Hepatocyte (in vitro differentiated cells): ENCODE data around the gene KRTAP10-1. TPM values are rescaled to one million over a fixed set of nuclear protein-coding genes. Genes with fewer than 3 reads are reported as not detected.

Experiments used
- DNase-seq: peaks from one replicate; pipeline ENCODE4 v3.0.0-alpha.2; 2016; ENCODE audit warnings: low spot score
- H2AFZ ChIP-seq: fragments of 200-600 bp; sonication (generic); 2 replicates; pipeline ENCODE4 v1.6.0; 2016; ENCODE audit warnings: antibody characterized with exemption, mild to moderate bottlenecking
- H3K27ac ChIP-seq: fragments of 200-600 bp; sonication (generic); 2 replicates; pipeline ENCODE4 v1.5.1; 2016; ENCODE audit warnings: mild to moderate bottlenecking
- H3K27me3 ChIP-seq: fragments of 200-600 bp; sonication (generic); 2 replicates; pipeline ENCODE4 v1.6.1; 2016
- H3K36me3 ChIP-seq: fragments of 200-600 bp; sonication (generic); replicated peaks from 2 replicates; pipeline ENCODE4 v1.5.1; 2016; ENCODE audit warnings: low read depth; ENCODE audit not compliant: insufficient read depth
- H3K4me1 ChIP-seq: fragments of 200-600 bp; sonication (generic); 2 replicates; pipeline ENCODE4 v1.5.1; 2016; ENCODE audit warnings: mild to moderate bottlenecking, moderate library complexity; ENCODE audit not compliant: insufficient read depth
- H3K4me2 ChIP-seq: fragments of 200-600 bp; sonication (generic); 2 replicates; pipeline ENCODE4 v1.6.0; 2016
- H3K4me3 ChIP-seq: fragments of 200-600 bp; sonication (generic); 2 replicates; pipeline ENCODE4 v1.5.1; 2016; ENCODE audit warnings: mild to moderate bottlenecking
- H3K79me2 ChIP-seq: fragments of 200-600 bp; sonication (generic); 2 replicates; pipeline ENCODE4 v1.6.0; 2017; ENCODE audit warnings: mild to moderate bottlenecking
- H3K9me2 ChIP-seq: fragments of 200-600 bp; sonication (generic); replicated peaks from 2 replicates; pipeline ENCODE4 v1.6.0; 2017; ENCODE audit warnings: mild to moderate bottlenecking; ENCODE audit not compliant: insufficient read depth
- H3K9me3 ChIP-seq: fragments of 200-600 bp; sonication (generic); 2 replicates; pipeline ENCODE4 v1.5.1; 2016; ENCODE audit warnings: low read depth, mild to moderate bottlenecking
- H4K20me1 ChIP-seq: fragments of 200-600 bp; sonication (generic); 2 replicates; pipeline ENCODE4 v1.6.0; 2016; ENCODE audit warnings: mild to moderate bottlenecking; ENCODE audit not compliant: insufficient read depth, poor library complexity, severe bottlenecking
- EZH2 ChIP-seq: fragments of 200-600 bp; sonication (generic); IDR thresholded peaks from 2 replicates; pipeline ENCODE4 v1.6.1; 2016; ENCODE audit warnings: antibody characterized with exemption, mild to moderate bottlenecking, borderline replicate concordance
- EZH2phosphoT487 ChIP-seq: fragments of 200-600 bp; sonication (generic); IDR thresholded peaks from one replicate; pipeline ENCODE4 v1.6.1; 2018; ENCODE audit warnings: antibody characterized with exemption, mild to moderate bottlenecking, low read depth, moderate library complexity; ENCODE audit not compliant: unreplicated experiment, severe bottlenecking
- WGBS: methylation state at CpG from one replicate; pipeline ENCODE4 v1.1.6; 2016; ENCODE audit warnings: low lambda C conversion rate; ENCODE audit errors: missing lambda C conversion rate; 5-methylcytosine and 5-hydroxymethylcytosine counted together
- polyA plus RNA-seq: library from polyadenylated mRNA; unstranded; fragments of >200 nt; fragmentation: Nextera tagmentation; extraction: Ambion mirVana; gene quantifications from 2 replicates; pipeline ENCODE4 v1.2.1, GENCODE V29; 2016
- total RNA-seq: library from RNA; depleted of rRNA; stranded (reverse); fragments of >200 nt; gene quantifications from 2 replicates; pipeline ENCODE4 v1.2.3, GENCODE V29; 2014
- TF ChIP-seq, protein P1 (sequence below): fragments of 200-600 bp; sonication (generic); IDR thresholded peaks from 2 replicates; pipeline ENCODE4 v1.5.1; 2016; ENCODE audit warnings: antibody characterized with exemption, mild to moderate bottlenecking; ENCODE audit not compliant: poor library complexity

KRTAP10-1 gene
- total and polyA plus RNA-seq, 2 experiments from 2014 or later, result not detected

DNA sequence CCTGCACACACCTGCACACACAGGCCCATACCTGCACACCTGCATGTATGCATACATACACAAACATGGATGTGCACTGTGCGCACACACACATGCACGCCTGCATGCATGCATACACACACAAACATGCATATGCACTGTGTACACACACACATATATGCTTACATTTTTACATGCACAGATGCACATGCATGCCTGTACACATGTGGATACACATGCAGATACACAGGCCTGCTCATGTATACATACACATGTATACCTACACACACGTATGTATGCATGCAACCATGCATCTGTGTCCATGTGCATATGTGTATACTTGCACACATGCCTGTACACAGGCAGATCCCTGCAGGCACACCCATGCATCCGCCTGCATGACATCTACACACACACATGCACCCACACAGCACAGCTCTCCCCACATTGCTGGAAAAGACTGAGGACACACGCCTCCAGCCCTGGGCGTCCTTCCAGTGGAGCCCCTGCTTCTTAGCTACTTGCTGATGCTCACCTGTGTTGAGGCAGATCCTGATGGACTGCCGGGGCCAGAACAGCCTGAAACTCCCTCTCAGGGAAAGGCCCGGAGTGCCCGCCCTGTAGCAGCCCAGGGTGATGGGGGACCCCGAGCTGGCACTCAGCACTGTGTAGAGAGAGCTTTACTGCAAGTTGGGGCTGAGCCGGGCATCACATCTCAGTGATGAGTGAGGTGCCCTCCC lies 28.6 kb downstream of the KRTAP10-1 start:
- H3K9me3 ChIP-seq, result no peaks in the 10 kb centered on the region
- TF ChIP-seq, protein P1, sequence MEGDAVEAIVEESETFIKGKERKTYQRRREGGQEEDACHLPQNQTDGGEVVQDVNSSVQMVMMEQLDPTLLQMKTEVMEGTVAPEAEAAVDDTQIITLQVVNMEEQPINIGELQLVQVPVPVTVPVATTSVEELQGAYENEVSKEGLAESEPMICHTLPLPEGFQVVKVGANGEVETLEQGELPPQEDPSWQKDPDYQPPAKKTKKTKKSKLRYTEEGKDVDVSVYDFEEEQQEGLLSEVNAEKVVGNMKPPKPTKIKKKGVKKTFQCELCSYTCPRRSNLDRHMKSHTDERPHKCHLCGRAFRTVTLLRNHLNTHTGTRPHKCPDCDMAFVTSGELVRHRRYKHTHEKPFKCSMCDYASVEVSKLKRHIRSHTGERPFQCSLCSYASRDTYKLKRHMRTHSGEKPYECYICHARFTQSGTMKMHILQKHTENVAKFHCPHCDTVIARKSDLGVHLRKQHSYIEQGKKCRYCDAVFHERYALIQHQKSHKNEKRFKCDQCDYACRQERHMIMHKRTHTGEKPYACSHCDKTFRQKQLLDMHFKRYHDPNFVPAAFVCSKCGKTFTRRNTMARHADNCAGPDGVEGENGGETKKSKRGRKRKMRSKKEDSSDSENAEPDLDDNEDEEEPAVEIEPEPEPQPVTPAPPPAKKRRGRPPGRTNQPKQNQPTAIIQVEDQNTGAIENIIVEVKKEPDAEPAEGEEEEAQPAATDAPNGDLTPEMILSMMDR, result no peak
- DNase-seq, result no peak
- H3K4me2 ChIP-seq, result no peak overlapping the region
- H3K4me1 ChIP-seq, result peaks cover 3% of the 10 kb centered on the region
- H2AFZ ChIP-seq, result no peak overlapping the region
- H3K36me3 ChIP-seq, result no peaks in the 10 kb centered on the region
- H3K9me2 ChIP-seq, result no peaks in the 10 kb centered on the region
- 90% methylated on average over 11 of the region's 11 CpGs for WGBS
- no peak overlapping the region for H3K4me3 ChIP-seq
- no peaks in the 10 kb centered on the region for H3K79me2 ChIP-seq
- H3K27me3 ChIP-seq, result no peaks in the 10 kb centered on the region
- H4K20me1 ChIP-seq, result no peaks in the 10 kb centered on the region
- H3K27ac ChIP-seq, result no peak overlapping the region

- TF ChIP-seq, protein P1, result peak; percentile 86
- no peak for TF ChIP-seq EZH2
- Histone ChIP-seq H3K4me1 (peaks cover 8% of the 10 kb centered on the region), H4K20me1 (no peaks in the 10 kb centered on the region), H3K27ac (peak overlapping the region; percentile 70), H2AFZ (no peak overlapping the region), H3K36me3 (no peaks in the 10 kb centered on the region), H3K4me2 (peak overlapping the region; percentile 81), H3K4me3 (no peak overlapping the region), H3K9me3 (no peaks in the 10 kb centered on the region), H3K9me2 (no peaks in the 10 kb centered on the region), H3K27me3 (no peaks in the 10 kb centered on the region), H3K79me2 (no peaks in the 10 kb centered on the region)
- 25% methylated on average over 22 of the region's 36 CpGs for WGBS
- peak; percentile 87 for DNase-seq
Observed at GRCh38 chr21:44510508-44511218, 29.3 kb downstream of the KRTAP10-1 start.

DNA sequence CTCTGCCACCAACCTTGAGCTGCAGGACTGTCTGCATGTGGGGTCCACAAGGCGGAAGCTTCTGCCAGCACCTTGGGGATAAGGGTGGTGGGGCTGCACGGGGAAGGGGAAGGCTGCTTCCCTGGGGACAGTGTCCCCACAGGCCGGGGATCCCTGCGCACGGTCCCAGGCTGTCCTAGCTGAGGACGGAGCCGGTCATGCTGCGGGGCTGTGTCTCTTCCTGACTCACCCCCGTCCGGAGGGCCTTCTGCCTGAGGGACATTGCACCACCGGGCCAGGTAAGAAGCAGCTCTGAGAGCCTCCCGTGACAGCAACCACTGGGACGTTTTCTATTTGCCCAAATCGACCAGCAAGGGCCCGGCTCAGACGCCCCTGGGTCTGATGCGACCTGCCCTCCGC lies 29.9 kb downstream of the KRTAP10-1 start:
- Histone ChIP-seq H3K4me3 (no peak overlapping the region), H3K27me3 (no peaks in the 10 kb centered on the region), H4K20me1 (no peaks in the 10 kb centered on the region), H3K36me3 (no peaks in the 10 kb centered on the region), H3K79me2 (no peaks in the 10 kb centered on the region), H2AFZ (no peak overlapping the region), H3K4me1 (peaks cover 8% of the 10 kb centered on the region), H3K9me3 (no peaks in the 10 kb centered on the region), H3K27ac (no peak overlapping the region), H3K4me2 (peak overlapping the region; percentile 81), H3K9me2 (no peaks in the 10 kb centered on the region)
- DNase-seq, result no peak
- WGBS, result 70% methylated on average over 18 of the region's 18 CpGs
- TF ChIP-seq, protein P1, result no peak
- no peak for TF ChIP-seq EZH2phosphoT487
- TF ChIP-seq EZH2, result no peak
